Ovary (tissue), 3 donors: ENCODE results near the gene ERMP1.

Experiments
- CTCF ChIP-seq, 3 donors: fragments of 450-650 bp in 2 of 3; fragments of 200-600 bp in 1 of 3; IDR thresholded peaks; one replicate each; pipeline versions ENCODE4 v1.5.1 to v1.8.0; 2016 to 2022; ENCODE audit warnings: antibody characterized with exemption in 3 of 3, mild to moderate bottlenecking in 1 of 3
- EP300 ChIP-seq: sonication (generic); formaldehyde crosslinking; IDR thresholded peaks from one replicate; pipeline ENCODE4 v1.6.1; 2017; ENCODE audit warnings: antibody characterized with exemption
- POLR2A ChIP-seq: fragments of 450-650 bp; IDR thresholded peaks from one replicate; pipeline ENCODE4 v1.6.1; 2017; ENCODE audit warnings: antibody characterized with exemption, mild to moderate bottlenecking, moderate library complexity
- donor health status: DM: no; HTN: no; CAD: no.

GRCh38 chr9:5796298-5796697, 36.6 kb downstream of the ERMP1 start:
- TF ChIP-seq CTCF (IDR thresholded peaks at IDR 0.05): no peak
- TF ChIP-seq POLR2A: no peak
- no peak for TF ChIP-seq EP300
